HG03159 (cell line): ENCODE results near the gene POLDIP2.

Experiments used
- ATAC-seq: cut with Tn5 transposase; IDR thresholded peaks from one replicate; pipeline ENCODE4 v1.9.1; 2021; ENCODE audit warnings: mild to moderate bottlenecking, moderate library complexity; ENCODE audit not compliant: unreplicated experiment

POLDIP2 gene, protein sequence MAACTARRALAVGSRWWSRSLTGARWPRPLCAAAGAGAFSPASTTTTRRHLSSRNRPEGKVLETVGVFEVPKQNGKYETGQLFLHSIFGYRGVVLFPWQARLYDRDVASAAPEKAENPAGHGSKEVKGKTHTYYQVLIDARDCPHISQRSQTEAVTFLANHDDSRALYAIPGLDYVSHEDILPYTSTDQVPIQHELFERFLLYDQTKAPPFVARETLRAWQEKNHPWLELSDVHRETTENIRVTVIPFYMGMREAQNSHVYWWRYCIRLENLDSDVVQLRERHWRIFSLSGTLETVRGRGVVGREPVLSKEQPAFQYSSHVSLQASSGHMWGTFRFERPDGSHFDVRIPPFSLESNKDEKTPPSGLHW

GRCh38 chr17:28357061-28357900 is at the start of gene POLDIP2:
TSS of gene POLDIP2 (minus strand) at chr17:28357527. CDS start at chr17:28357448, 79 bp downstream.
- peak; percentile 91 for ATAC-seq

DNA sequence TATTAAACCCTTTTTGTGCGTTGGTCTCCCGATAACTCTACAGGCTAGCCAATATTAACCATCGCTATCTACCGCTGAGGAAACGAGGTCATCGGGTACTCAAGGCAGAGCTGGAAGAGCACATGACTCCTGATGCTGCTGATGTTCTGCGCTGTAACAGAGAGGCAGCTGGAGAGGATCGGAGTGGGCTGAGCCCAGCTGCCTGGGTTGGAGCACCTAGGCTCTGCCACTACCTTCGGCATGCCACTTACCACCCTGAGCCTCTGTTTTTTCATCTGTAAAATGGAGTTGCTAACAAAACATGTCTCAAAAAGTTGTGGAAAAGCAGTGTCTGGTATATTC is 49.1 kb upstream of the POLDIP2 start:
- ATAC-seq = no peak

DNA sequence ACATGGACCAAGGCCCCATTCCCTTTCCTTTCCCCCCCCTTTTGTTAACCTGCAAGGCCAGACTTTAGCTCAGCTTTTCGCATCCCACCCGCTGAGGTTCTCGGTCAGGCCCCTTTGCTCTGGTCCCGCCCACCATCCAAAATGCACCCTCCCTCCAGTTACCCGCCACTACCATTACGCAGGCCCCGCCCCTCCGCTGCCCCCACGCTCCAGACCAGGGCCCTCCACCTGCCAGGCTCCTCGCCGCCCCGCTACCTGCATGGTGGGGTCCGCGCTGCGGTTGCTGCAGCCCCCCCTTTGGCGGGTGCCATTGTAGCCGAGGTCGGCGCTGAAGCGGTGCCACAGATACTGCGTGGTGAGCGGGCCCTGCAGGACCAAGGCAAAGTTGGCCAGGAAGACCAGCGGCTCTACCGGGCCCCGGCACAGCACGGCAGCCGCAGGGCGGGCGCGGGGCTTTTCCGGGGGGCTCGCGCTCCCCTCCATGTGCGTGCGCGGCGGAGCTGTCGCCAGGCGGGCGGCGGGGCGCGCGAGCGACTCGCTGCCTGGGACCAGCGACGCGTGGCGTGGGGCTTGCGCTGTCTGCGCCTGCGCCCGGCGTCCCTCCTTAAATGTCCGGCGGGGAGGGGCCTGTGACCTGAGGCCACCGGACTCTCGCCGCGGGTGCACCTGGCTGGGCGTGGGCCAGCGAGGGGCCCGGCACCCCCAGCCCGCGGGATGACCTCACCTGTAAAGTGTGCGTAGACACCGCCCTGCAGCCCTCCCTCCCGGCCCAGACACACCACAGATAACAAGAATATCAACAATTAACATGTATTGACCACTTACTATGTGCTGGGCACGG is 48.5 kb upstream of the POLDIP2 start, which contains the start of gene SLC46A1:
Gene SLC46A1, minus strand, starts transcription at position 581 of the 841 bp plus-strand sequence. Its CDS starts 98 bp downstream, at position 483.
- peak; percentile 56 for ATAC-seq

DNA sequence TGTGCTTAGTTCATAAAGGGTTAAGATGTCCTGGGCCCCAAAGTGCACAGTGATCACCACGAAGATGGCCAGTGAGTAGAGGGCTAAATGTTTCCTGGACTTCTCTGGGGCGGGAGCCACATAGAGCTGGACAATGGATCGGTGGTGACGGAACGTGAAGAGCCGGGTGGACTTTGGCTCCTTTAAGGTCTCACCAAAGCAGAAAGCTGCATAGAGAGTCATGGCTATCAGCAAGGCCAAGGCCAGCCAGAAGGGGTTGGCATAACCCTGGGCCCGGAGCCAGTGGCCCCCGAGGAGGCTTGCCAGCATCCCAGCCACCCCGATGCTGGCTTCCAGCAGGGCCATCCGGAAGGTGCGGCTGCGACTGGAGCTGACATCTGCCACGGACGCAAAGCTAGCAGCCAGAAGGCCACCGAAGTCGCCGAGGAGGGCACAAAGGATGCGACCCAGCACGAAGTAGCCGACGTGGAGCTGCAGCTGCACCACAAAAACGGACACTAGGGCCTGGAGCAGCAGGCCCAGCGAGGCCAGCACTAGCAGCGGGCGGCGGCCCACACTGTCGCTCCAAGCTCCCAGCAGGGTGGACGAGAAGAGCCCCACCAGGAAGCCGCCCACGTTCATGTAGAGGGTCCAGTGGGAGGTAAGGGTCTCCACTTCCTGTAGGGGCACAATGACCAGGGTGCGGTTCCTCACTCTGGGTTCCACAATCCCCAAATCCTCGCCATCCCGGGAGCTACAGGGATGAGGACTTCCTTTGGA is 47.7 kb upstream of the POLDIP2 start:
- ATAC-seq = no peak

- ATAC-seq = no peak
Observed at GRCh38 chr17:28404461-28404811, 47.1 kb upstream of the POLDIP2 start.

GRCh38 chr17:28404007-28404406 is 46.7 kb upstream of the POLDIP2 start:
- no peak for ATAC-seq

- ATAC-seq = no peak
Observed at GRCh38 chr17:28402844-28403243, 45.5 kb upstream of the POLDIP2 start.

DNA sequence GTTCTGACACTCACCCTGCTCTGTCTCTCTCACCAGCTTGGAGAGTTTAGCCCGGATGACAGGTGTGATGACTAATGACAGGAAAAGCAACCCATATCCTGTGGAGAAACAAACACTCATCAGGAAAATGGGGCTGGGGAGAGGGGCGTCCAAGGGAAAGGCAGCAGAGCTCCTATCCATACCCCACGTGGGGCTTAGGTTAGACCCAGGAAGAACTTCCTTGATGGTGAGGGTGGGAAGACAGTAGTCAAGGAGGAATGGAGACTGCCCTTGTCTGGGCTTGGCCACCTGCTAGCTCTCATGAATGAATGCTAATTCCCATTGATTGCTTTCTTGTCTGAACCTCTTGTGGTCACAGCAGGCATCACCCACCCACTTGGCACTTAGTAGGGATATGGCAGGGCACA is 44.9 kb upstream of the POLDIP2 start:
- ATAC-seq = no peak

GRCh38 chr17:28399808-28400207 is 42.5 kb upstream of the POLDIP2 start:
- ATAC-seq = no peak

DNA sequence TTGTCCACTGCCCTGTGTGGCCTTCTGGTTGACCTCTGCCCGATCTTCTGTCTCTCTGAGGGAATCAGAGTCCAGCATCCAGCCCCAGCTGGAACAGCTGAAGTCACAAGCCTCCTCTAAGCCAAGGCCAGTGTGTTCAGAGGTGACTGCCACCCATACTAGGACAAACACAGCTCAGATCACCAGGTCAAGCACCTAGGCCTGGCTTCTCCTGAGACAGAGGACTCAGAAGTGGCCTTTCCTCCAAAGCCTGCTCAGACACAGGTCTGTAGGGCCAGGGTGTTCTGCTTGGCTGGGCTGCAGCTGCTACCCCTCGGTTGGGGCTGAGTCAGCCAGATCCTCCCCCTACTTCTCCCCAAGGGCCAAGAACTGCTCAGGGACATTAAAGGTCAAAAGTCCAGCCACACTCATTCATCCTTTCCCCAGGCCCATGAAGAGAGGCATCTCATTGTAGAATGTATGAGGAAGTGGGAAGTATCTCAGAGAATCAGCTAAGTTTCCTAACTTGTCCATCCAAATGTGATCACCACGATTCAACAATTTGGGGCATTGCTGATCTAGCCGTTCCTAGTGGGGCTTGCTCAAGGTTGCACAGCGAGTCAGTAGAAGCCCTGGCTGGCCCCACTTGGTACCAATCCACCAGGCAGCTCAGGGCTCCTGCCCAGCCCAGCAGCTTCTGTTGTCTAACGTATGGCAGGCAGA is 41.1 kb upstream of the POLDIP2 start:
- no peak for ATAC-seq

GRCh38 chr17:28397687-28398279 is 40.5 kb upstream of the POLDIP2 start:
- ATAC-seq = no peak

- no peak for ATAC-seq
Observed at GRCh38 chr17:28397275-28397674, 39.9 kb upstream of the POLDIP2 start.

GRCh38 chr17:28396635-28397239 is 39.4 kb upstream of the POLDIP2 start:
- ATAC-seq = no peak

DNA sequence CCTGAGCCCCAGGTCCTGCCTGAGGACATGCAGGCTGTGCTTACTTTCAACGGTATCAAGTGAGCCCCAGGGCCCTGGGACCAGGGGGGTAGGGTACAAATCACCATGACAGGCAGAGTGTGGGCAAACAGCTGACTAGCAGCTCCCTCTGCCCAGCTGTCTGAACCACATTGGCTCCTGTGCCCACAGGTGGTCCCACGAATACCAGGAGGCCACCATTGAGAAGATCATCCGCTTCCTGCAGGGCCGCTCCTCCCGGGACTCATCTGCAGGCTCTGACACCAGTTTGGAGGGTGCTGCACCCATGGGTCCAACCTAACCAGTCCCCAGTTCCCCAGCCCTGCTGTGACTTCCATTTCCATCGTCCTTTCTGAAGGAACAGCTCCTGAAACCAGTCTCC is 38.6 kb upstream of the POLDIP2 start:
- ATAC-seq = no peak

- no peak for ATAC-seq
Observed at GRCh38 chr17:28395426-28395825, 38.1 kb upstream of the POLDIP2 start.

DNA sequence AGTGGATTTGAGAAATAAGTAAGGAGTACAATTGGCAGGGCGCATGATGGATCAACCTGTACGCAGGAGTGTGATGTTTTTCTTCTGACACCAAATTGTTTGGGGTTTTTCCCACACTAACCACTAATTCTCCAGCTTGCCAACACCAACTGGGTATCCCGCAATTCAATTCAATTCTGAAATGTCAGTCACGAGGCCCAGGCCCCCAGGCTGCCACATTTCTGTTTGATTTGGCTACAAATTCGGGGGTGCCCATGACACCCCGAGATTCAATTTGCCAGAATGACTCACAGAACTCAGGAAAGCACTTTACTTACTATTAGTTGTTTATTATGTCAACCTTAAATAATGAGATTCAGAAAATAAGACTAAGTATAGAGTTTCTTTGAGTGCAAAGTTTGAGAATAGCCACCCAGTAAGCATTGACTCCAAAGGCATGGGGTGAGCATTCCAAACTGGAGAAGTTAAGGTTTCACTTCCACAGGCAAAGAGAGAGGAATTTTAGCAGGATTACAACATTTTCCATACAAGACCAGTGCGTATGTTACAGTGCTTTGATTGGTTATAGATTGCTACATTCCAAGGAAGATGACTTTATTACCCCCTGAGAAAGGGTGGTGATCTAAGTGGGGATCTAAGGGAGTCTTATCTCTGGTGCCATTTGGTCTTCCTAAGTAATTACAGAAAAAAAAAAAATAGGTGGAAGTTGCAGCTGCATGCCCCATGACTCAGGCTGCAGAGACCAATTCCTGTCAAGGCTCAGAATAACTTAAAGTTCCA is 37.2 kb upstream of the POLDIP2 start:
- ATAC-seq = no peak

- no peak for ATAC-seq
Observed at GRCh38 chr17:28392491-28392890, 35.2 kb upstream of the POLDIP2 start.

- ATAC-seq = no peak
Observed at GRCh38 chr17:28391401-28391800, 34.1 kb upstream of the POLDIP2 start.
